Activated CD4-positive, alpha-beta memory T cell treated with anti-CD3 and anti-CD28 coated beads, Interleukin-2, amount 10 ng/mL, durations not matched to agents 7 days and 5 days (primary cell): ENCODE results near the gene BEND5. TPM values are rescaled to one million over a fixed set of nuclear protein-coding genes. Genes with fewer than 3 reads are reported as not detected.

ENCODE experiments used
- CTCF ChIA-PET: fragments of 350-600 bp; sonication (Branson Sonifier 250); formaldehyde crosslinking; loops from one replicate; lab custom pipeline; 2021; ENCODE audit warnings: antibody characterized with exemption, inconsistent platforms; lab: Charles Lee
- POLR2A ChIA-PET: fragments of 350-600 bp; sonication (Branson Sonifier 250); formaldehyde crosslinking; loops from one replicate; lab custom pipeline; 2021; ENCODE audit warnings: antibody characterized with exemption; lab: Charles Lee
- DNase-seq: peaks from one replicate; pipeline ENCODE4 v3.0.0-alpha.2; 2020
- H3K27ac Mint-ChIP-seq: one replicate; pipeline ENCODE4 v1.8.0; 2021; ENCODE audit warnings: mild to moderate bottlenecking, mixed read lengths
- H3K27me3 Mint-ChIP-seq: one replicate; pipeline ENCODE4 v1.8.0; 2021; ENCODE audit warnings: mixed read lengths
- H3K36me3 Mint-ChIP-seq: one replicate; pipeline ENCODE4 v1.8.0; 2021; ENCODE audit warnings: low read depth, mixed read lengths
- H3K4me1 Mint-ChIP-seq: one replicate; pipeline ENCODE4 v1.8.0; 2021; ENCODE audit warnings: mixed read lengths
- H3K4me3 Mint-ChIP-seq: one replicate; pipeline ENCODE4 v1.8.0; 2021; ENCODE audit warnings: mild to moderate bottlenecking, mixed read lengths
- H3K9me3 Mint-ChIP-seq: one replicate; pipeline ENCODE4 v1.8.0; 2021; ENCODE audit warnings: mixed read lengths
- total RNA-seq, 2 experiments: library from RNA; stranded (reverse); gene quantifications; one replicate each; pipeline ENCODE4 v1.2.3, GENCODE V29; 2021

BEND5 gene
- total RNA-seq, 2 experiments from 2014 or later = 0.80 to 1.3 TPM

GRCh38 chr1:48756683-48757316 lies 19.9 kb downstream of the BEND5 start:
- no peaks in the 10 kb centered on the region for H3K36me3 Mint-ChIP-seq
- H3K4me1 Mint-ChIP-seq = no peaks in the 10 kb centered on the region
- no peak for DNase-seq
- no peak overlapping the region for H3K4me3 Mint-ChIP-seq
- no peaks in the 10 kb centered on the region for H3K27me3 Mint-ChIP-seq
- ChIA-PET POLR2A (no interaction called here), CTCF (no interaction called here)
- H3K27ac Mint-ChIP-seq = no peak overlapping the region
- peaks cover 2% of the 10 kb centered on the region for H3K9me3 Mint-ChIP-seq

GRCh38 chr1:48753293-48753692 lies 23.4 kb downstream of the BEND5 start:
- Mint-ChIP-seq H3K36me3 (no peaks in the 10 kb centered on the region), H3K9me3 (no peaks in the 10 kb centered on the region), H3K4me1 (no peaks in the 10 kb centered on the region), H3K27me3 (no peaks in the 10 kb centered on the region), H3K4me3 (no peak overlapping the region), H3K27ac (no peak overlapping the region)
- ChIA-PET POLR2A (no interaction called here), CTCF (no interaction called here)
- no peak for DNase-seq

- no peak overlapping the region for H3K4me3 Mint-ChIP-seq
- DNase-seq = no peak
- no peaks in the 10 kb centered on the region for H3K36me3 Mint-ChIP-seq
- ChIA-PET CTCF (no interaction called here), POLR2A (no interaction called here)
- no peaks in the 10 kb centered on the region for H3K9me3 Mint-ChIP-seq
- H3K27ac Mint-ChIP-seq = no peak overlapping the region
- no peaks in the 10 kb centered on the region for H3K4me1 Mint-ChIP-seq
- H3K27me3 Mint-ChIP-seq = no peaks in the 10 kb centered on the region
These were observed 26.6 kb downstream of the BEND5 start for GRCh38 chr1:48750109-48750508.

- Mint-ChIP-seq H3K9me3 (no peaks in the 10 kb centered on the region), H3K27ac (no peak overlapping the region), H3K36me3 (no peaks in the 10 kb centered on the region), H3K27me3 (no peaks in the 10 kb centered on the region), H3K4me3 (no peak overlapping the region), H3K4me1 (no peaks in the 10 kb centered on the region)
- CTCF ChIA-PET = no interaction called here
- POLR2A ChIA-PET = no interaction called here
- DNase-seq = no peak
These were observed 27.6 kb downstream of the BEND5 start for GRCh38 chr1:48749068-48749467.

- H3K27ac Mint-ChIP-seq = no peak overlapping the region
- no peaks in the 10 kb centered on the region for H3K4me1 Mint-ChIP-seq
- no peak overlapping the region for H3K4me3 Mint-ChIP-seq
- DNase-seq = no peak
- H3K9me3 Mint-ChIP-seq = no peaks in the 10 kb centered on the region
- no peaks in the 10 kb centered on the region for H3K36me3 Mint-ChIP-seq
- H3K27me3 Mint-ChIP-seq = no peaks in the 10 kb centered on the region
- CTCF ChIA-PET = no interaction called here
- POLR2A ChIA-PET = no interaction called here
These were observed 29.8 kb downstream of the BEND5 start for GRCh38 chr1:48746906-48747305.

- Mint-ChIP-seq H3K9me3 (no peaks in the 10 kb centered on the region), H3K36me3 (no peaks in the 10 kb centered on the region), H3K4me3 (no peak overlapping the region), H3K27ac (no peak overlapping the region), H3K4me1 (no peaks in the 10 kb centered on the region), H3K27me3 (no peaks in the 10 kb centered on the region)
- POLR2A ChIA-PET = no interaction called here
- CTCF ChIA-PET = no interaction called here
- no peak for DNase-seq
These were observed 32.7 kb downstream of the BEND5 start for GRCh38 chr1:48744032-48744431.

- H3K9me3 Mint-ChIP-seq = no peaks in the 10 kb centered on the region
- no peaks in the 10 kb centered on the region for H3K36me3 Mint-ChIP-seq
- DNase-seq = no peak
- no peaks in the 10 kb centered on the region for H3K27me3 Mint-ChIP-seq
- ChIA-PET CTCF (no interaction called here), POLR2A (no interaction called here)
- H3K4me1 Mint-ChIP-seq = no peaks in the 10 kb centered on the region
- no peak overlapping the region for H3K27ac Mint-ChIP-seq
- H3K4me3 Mint-ChIP-seq = no peak overlapping the region
These were observed 33.2 kb downstream of the BEND5 start for GRCh38 chr1:48743480-48743879.

GRCh38 chr1:48741380-48741779 lies 35.3 kb downstream of the BEND5 start:
- Mint-ChIP-seq H3K4me3 (no peak overlapping the region), H3K36me3 (no peaks in the 10 kb centered on the region), H3K27ac (no peak overlapping the region), H3K27me3 (no peaks in the 10 kb centered on the region), H3K4me1 (no peaks in the 10 kb centered on the region), H3K9me3 (no peaks in the 10 kb centered on the region)
- DNase-seq = no peak
- ChIA-PET CTCF (no interaction called here), POLR2A (no interaction called here)

GRCh38 chr1:48740621-48741020 lies 36.1 kb downstream of the BEND5 start:
- Mint-ChIP-seq H3K36me3 (no peaks in the 10 kb centered on the region), H3K4me3 (no peak overlapping the region), H3K4me1 (no peaks in the 10 kb centered on the region), H3K9me3 (no peaks in the 10 kb centered on the region), H3K27me3 (no peaks in the 10 kb centered on the region), H3K27ac (no peak overlapping the region)
- DNase-seq = no peak
- POLR2A ChIA-PET = no interaction called here
- CTCF ChIA-PET = no interaction called here

GRCh38 chr1:48739091-48739490 lies 37.6 kb downstream of the BEND5 start:
- no peaks in the 10 kb centered on the region for H3K4me1 Mint-ChIP-seq

GRCh38 chr1:48738356-48738755 lies 38.3 kb downstream of the BEND5 start:
- ChIA-PET CTCF (no interaction called here), POLR2A (no interaction called here)
- no peak overlapping the region for H3K4me3 Mint-ChIP-seq
- H3K27ac Mint-ChIP-seq = no peak overlapping the region
- H3K36me3 Mint-ChIP-seq = no peaks in the 10 kb centered on the region
- H3K4me1 Mint-ChIP-seq = no peaks in the 10 kb centered on the region
- H3K27me3 Mint-ChIP-seq = no peaks in the 10 kb centered on the region
- H3K9me3 Mint-ChIP-seq = no peaks in the 10 kb centered on the region
- no peak for DNase-seq

More at GRCh38 chr1:48739091-48739490, 37.6 kb downstream of the BEND5 start:
- Mint-ChIP-seq H3K27me3 (no peaks in the 10 kb centered on the region), H3K27ac (no peak overlapping the region), H3K9me3 (no peaks in the 10 kb centered on the region), H3K4me3 (no peak overlapping the region), H3K36me3 (no peaks in the 10 kb centered on the region)
- ChIA-PET CTCF (no interaction called here), POLR2A (no interaction called here)
- DNase-seq = no peak

GRCh38 chr1:48735796-48736195 lies 40.9 kb downstream of the BEND5 start:
- no peak for DNase-seq
- Mint-ChIP-seq H3K4me1 (no peaks in the 10 kb centered on the region), H3K36me3 (no peaks in the 10 kb centered on the region), H3K27ac (no peak overlapping the region), H3K4me3 (no peak overlapping the region), H3K27me3 (no peaks in the 10 kb centered on the region), H3K9me3 (no peaks in the 10 kb centered on the region)
- CTCF ChIA-PET = interaction anchor here (0.6 kb wide), 1 partner anchor 40 kb away, joined by 3 read pairs; no protein-coding TSS in a partner anchor
- POLR2A ChIA-PET = no interaction called here

GRCh38 chr1:48730164-48730910 lies 46.4 kb downstream of the BEND5 start:
- Mint-ChIP-seq H3K4me1 (peaks cover 2% of the 10 kb centered on the region), H3K9me3 (no peaks in the 10 kb centered on the region), H3K27me3 (no peaks in the 10 kb centered on the region), H3K4me3 (no peak overlapping the region), H3K27ac (no peak overlapping the region), H3K36me3 (no peaks in the 10 kb centered on the region)
- DNase-seq = no peak
- CTCF ChIA-PET = no interaction called here
- POLR2A ChIA-PET = no interaction called here

GRCh38 chr1:48728584-48728983 lies 48.1 kb downstream of the BEND5 start:
- CTCF ChIA-PET = no interaction called here
- H3K27ac Mint-ChIP-seq = no peak overlapping the region
- no peak overlapping the region for H3K4me3 Mint-ChIP-seq
- H3K36me3 Mint-ChIP-seq = no peaks in the 10 kb centered on the region
- H3K9me3 Mint-ChIP-seq = no peaks in the 10 kb centered on the region
- no peak for DNase-seq
- peaks cover 2% of the 10 kb centered on the region for H3K4me1 Mint-ChIP-seq
- POLR2A ChIA-PET = no interaction called here
- H3K27me3 Mint-ChIP-seq = no peaks in the 10 kb centered on the region
